Panc1 (cell line): ENCODE data around the gene LRBA. TPM values are rescaled to one million over a fixed set of nuclear protein-coding genes. Genes with fewer than 3 reads are reported as not detected.

ENCODE experiments used
- ATAC-seq: fragments of 200-7000 bp; cut with Tn5 transposase; 2 replicates; pipeline ENCODE4 v1.9.1; 2020; ENCODE audit warnings: mild to moderate bottlenecking, moderate library complexity
- BruUV-seq: library from RNA; stranded (reverse); fragments of 400-500 nt; replicated peaks from 2 replicates; lab custom pipeline; 2021; lab: Mats Ljungman, UMichigan
- CTCF ChIA-PET: fragments of 300-600 bp; sonication (Branson Sonifier 250); formaldehyde crosslinking; loops from one replicate; lab custom pipeline; 2022; ENCODE audit warnings: antibody characterized with exemption; lab: Charles Lee
- POLR2A ChIA-PET: fragments of 300-600 bp; sonication (Branson Sonifier 250); formaldehyde crosslinking; loops from one replicate; lab custom pipeline; 2022; ENCODE audit warnings: antibody characterized with exemption; lab: Charles Lee
- DNase-seq: peaks from one replicate; pipeline ENCODE4 v3.0.0-alpha.2; 2010; ENCODE audit warnings: low read depth, low spot score
- H3K27ac ChIP-seq: 2 replicates; pipeline ENCODE4 v1.5.1; 2011; ENCODE audit warnings: mild to moderate bottlenecking, low read length, inconsistent platforms
- H3K27me3 ChIP-seq: fragments of 200-500 bp; sonication (Bioruptor generic); 2 replicates; pipeline ENCODE4 v1.6.0; 2014; ENCODE audit warnings: low read length, inconsistent platforms; ENCODE audit not compliant: control insufficient read depth, insufficient read depth
- H3K36me3 ChIP-seq: fragments of 200-500 bp; sonication (Bioruptor generic); 2 replicates; pipeline ENCODE4 v1.5.1; 2014; ENCODE audit warnings: inconsistent platforms, mild to moderate bottlenecking, low read length, moderate library complexity; ENCODE audit not compliant: control insufficient read depth, insufficient read depth
- H3K4me1 ChIP-seq: 2 replicates; pipeline ENCODE4 v1.5.1; 2011; ENCODE audit warnings: inconsistent platforms, mild to moderate bottlenecking, low read length, moderate library complexity; ENCODE audit not compliant: control insufficient read depth, insufficient read depth
- H3K4me3 ChIP-seq, 2 experiments: 2 replicates each; pipeline ENCODE4 v1.5.1; 2011 to 2012; ENCODE audit warnings: low read depth in 2 of 2, low read length in 2 of 2, mild to moderate bottlenecking in 2 of 2, inconsistent platforms in 1 of 2, moderate library complexity in 1 of 2
- H3K9me3 ChIP-seq: fragments of 200-500 bp; sonication (Bioruptor generic); 2 replicates; pipeline ENCODE4 v1.5.1; 2014; ENCODE audit warnings: low read depth, mild to moderate bottlenecking, inconsistent platforms, low read length, moderate library complexity; ENCODE audit not compliant: control insufficient read depth, insufficient read depth
- POLR2AphosphoS5 ChIP-seq: IDR thresholded peaks from 2 replicates; pipeline ENCODE4 v1.6.1; 2012; ENCODE audit warnings: mild to moderate bottlenecking, low read depth, low read length, moderate library complexity
- SIN3A ChIP-seq: IDR thresholded peaks from 2 replicates; pipeline ENCODE4 v1.6.1; 2012; ENCODE audit warnings: low read depth, mild to moderate bottlenecking, low read length, moderate library complexity, borderline replicate concordance; ENCODE audit not compliant: insufficient read depth
- TCF7L2 ChIP-seq: IDR thresholded peaks from 2 replicates; pipeline ENCODE4 v1.6.1; 2011; ENCODE audit warnings: mild to moderate bottlenecking, low read depth, low read length, inconsistent platforms
- in situ Hi-C: cut with HindIII; loops from 2 replicates; pipeline ENCODE4 v1.10.0; 2016; ENCODE audit warnings: low sequenced_read_pairs, low pct_unique_long_range_greater_than_20kb
- intact Hi-C: fragments of 100-400 bp; cut with micrococcal nuclease; formaldehyde crosslinking; loops from one replicate; pipeline ENCODE4 v1.10.0; 2022; ENCODE audit not compliant: unreplicated experiment
- total RNA-seq: library from RNA; stranded (reverse); gene quantifications from one replicate; pipeline ENCODE4 v1.2.1, GENCODE V29; 2021; ENCODE audit not compliant: unreplicated experiment
- TF ChIP-seq, protein P1 (sequence below), 2 experiments: IDR thresholded peaks; 2 replicates each; pipeline ENCODE4 v1.6.1; 2011 to 2012; ENCODE audit warnings: low read depth in 2 of 2, control low read depth in 1 of 2, low read length in 1 of 2, mild to moderate bottlenecking in 1 of 2, moderate library complexity in 1 of 2; ENCODE audit not compliant: insufficient read depth in 1 of 2
- TF ChIP-seq, protein P2 (sequence below): fragments of 450-650 bp; IDR thresholded peaks from 2 replicates; pipeline ENCODE4 v1.5.1; 2017; ENCODE audit warnings: mild to moderate bottlenecking

Gene LRBA
- total RNA-seq, 1 experiment from 2014 or later: 26.4 TPM

DNA sequence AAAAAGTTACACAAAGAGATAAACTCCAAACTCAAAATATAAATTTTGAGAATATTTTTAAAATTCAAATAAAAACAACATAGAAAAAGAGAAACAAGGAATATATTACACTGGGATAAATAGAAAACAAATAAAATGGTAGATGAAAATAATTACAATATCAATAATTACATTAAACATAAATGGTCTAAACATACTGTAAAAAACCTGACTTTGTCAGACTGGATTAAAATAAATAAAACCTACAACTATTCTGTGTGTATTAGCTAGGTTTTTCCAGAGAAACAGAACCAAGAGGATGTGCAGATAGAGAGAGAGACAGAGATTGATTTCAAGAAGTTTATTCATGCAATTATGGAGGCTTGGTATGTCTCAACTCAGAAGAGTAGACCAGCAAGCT is 126.5 kb downstream of the LRBA start:
- TF ChIP-seq, protein P1, sequence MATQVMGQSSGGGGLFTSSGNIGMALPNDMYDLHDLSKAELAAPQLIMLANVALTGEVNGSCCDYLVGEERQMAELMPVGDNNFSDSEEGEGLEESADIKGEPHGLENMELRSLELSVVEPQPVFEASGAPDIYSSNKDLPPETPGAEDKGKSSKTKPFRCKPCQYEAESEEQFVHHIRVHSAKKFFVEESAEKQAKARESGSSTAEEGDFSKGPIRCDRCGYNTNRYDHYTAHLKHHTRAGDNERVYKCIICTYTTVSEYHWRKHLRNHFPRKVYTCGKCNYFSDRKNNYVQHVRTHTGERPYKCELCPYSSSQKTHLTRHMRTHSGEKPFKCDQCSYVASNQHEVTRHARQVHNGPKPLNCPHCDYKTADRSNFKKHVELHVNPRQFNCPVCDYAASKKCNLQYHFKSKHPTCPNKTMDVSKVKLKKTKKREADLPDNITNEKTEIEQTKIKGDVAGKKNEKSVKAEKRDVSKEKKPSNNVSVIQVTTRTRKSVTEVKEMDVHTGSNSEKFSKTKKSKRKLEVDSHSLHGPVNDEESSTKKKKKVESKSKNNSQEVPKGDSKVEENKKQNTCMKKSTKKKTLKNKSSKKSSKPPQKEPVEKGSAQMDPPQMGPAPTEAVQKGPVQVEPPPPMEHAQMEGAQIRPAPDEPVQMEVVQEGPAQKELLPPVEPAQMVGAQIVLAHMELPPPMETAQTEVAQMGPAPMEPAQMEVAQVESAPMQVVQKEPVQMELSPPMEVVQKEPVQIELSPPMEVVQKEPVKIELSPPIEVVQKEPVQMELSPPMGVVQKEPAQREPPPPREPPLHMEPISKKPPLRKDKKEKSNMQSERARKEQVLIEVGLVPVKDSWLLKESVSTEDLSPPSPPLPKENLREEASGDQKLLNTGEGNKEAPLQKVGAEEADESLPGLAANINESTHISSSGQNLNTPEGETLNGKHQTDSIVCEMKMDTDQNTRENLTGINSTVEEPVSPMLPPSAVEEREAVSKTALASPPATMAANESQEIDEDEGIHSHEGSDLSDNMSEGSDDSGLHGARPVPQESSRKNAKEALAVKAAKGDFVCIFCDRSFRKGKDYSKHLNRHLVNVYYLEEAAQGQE (IDR thresholded peaks at IDR 0.05; ENCODE audit: insufficient read depth in 1 of 2, low read depth in 2 of 2, low read length in 1 of 2): no peak
- TF ChIP-seq SIN3A (no peak), TCF7L2 (no peak), POLR2AphosphoS5 (no peak)
- TF ChIP-seq, protein P2, sequence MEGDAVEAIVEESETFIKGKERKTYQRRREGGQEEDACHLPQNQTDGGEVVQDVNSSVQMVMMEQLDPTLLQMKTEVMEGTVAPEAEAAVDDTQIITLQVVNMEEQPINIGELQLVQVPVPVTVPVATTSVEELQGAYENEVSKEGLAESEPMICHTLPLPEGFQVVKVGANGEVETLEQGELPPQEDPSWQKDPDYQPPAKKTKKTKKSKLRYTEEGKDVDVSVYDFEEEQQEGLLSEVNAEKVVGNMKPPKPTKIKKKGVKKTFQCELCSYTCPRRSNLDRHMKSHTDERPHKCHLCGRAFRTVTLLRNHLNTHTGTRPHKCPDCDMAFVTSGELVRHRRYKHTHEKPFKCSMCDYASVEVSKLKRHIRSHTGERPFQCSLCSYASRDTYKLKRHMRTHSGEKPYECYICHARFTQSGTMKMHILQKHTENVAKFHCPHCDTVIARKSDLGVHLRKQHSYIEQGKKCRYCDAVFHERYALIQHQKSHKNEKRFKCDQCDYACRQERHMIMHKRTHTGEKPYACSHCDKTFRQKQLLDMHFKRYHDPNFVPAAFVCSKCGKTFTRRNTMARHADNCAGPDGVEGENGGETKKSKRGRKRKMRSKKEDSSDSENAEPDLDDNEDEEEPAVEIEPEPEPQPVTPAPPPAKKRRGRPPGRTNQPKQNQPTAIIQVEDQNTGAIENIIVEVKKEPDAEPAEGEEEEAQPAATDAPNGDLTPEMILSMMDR: no peak
- no peaks in the 10 kb centered on the region; the same call in 1 of the 2 replicates for H3K36me3 ChIP-seq
- H3K4me3 ChIP-seq: no peak overlapping the region
- no TSS peak for BruUV-seq
- ChIA-PET POLR2A (no interaction called here), CTCF (no interaction called here)
- no peaks in the 10 kb centered on the region for H3K9me3 ChIP-seq
- no peaks in the 10 kb centered on the region for H3K4me1 ChIP-seq
- no peak overlapping the region for H3K27ac ChIP-seq
- no peaks in the 10 kb centered on the region for H3K27me3 ChIP-seq
- no peak for DNase-seq
- in situ Hi-C loops: no loop called here
- intact Hi-C loops: no loop called here
- no peak for ATAC-seq

DNA sequence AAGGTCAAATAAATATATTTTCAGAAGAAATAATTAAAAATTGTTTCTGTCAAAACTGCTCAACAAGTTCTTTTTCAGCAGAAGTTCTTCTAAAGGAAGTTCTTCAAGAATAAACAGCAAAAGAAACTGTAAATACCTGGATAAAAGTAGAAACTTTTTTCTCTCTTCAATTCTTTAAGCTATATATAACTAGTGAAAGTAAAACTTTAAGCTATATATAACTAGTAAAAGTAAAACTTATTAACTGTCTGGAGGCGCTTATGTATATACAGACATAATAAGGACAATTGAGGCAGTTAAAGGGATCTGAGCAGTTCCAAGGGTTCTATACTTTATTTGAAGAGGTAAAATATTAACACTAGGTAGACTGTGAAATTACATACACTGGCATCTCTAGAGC is 126.9 kb downstream of the LRBA start:
- no peak for TF ChIP-seq POLR2AphosphoS5
- TF ChIP-seq, protein P1 (IDR thresholded peaks at IDR 0.05; ENCODE audit: insufficient read depth in 1 of 2, low read depth in 2 of 2, low read length in 1 of 2): no peak
- TF ChIP-seq SIN3A: no peak
- TF ChIP-seq, protein P2: no peak
- TF ChIP-seq TCF7L2: no peak
- no peak overlapping the region for H3K4me3 ChIP-seq
- H3K27ac ChIP-seq: no peak overlapping the region
- no peaks in the 10 kb centered on the region; the same call in 1 of the 2 replicates for H3K36me3 ChIP-seq
- H3K27me3 ChIP-seq: no peaks in the 10 kb centered on the region
- ChIA-PET POLR2A (no interaction called here), CTCF (no interaction called here)
- H3K9me3 ChIP-seq: no peaks in the 10 kb centered on the region
- in situ Hi-C loops: no loop called here
- intact Hi-C loops: no loop called here
- no peak for DNase-seq
- ATAC-seq: no peak
- no peaks in the 10 kb centered on the region for H3K4me1 ChIP-seq
- no TSS peak for BruUV-seq
